Inflammatory macrophage (primary cell): ENCODE data around the gene DARS1.

Experiments used
- DNase-seq, 2 donors: peaks; one replicate each; pipeline ENCODE4 v3.0.0-alpha.2; 2020 to 2022

The DARS1 gene

DNA sequence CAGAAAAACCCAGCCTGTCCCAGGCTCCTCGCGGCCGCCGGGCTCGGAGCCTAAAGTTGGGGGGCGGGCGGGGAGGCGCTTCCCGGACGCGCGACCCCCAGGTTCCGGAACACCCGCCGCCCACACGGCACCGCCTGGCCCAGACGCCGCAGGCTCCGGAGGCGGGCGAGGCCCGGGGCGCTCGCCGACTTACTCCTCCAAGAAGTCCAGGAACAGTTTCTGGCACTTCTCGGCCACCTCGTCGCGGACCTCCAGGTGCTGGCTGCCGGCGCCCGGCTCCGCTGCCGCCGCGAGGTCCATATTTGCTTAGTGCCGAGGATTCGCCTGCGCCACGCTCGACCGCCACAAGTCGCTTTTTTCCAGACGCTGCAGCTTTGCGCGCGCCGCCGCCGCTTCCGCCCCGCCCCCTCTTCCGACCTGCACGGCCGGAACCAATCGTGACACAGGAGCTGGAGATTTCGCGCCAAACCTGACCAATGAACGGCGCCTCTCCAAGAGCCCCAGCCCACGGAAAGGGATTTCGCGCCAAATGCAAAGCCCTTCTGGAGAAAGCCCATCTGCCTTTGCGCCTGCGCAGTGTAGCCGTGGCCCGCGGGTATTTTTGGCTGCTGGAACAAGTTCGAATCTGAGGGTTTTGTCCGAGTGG lies 109.2 kb downstream of the DARS1 start, which contains the start of gene MCM6:
Gene MCM6 (minus strand): TSS at position 378 of the 646 bp plus-strand sequence. CDS start 78 bp downstream, at position 300.
- peak; percentile 99 to 100 for DNase-seq

DNA sequence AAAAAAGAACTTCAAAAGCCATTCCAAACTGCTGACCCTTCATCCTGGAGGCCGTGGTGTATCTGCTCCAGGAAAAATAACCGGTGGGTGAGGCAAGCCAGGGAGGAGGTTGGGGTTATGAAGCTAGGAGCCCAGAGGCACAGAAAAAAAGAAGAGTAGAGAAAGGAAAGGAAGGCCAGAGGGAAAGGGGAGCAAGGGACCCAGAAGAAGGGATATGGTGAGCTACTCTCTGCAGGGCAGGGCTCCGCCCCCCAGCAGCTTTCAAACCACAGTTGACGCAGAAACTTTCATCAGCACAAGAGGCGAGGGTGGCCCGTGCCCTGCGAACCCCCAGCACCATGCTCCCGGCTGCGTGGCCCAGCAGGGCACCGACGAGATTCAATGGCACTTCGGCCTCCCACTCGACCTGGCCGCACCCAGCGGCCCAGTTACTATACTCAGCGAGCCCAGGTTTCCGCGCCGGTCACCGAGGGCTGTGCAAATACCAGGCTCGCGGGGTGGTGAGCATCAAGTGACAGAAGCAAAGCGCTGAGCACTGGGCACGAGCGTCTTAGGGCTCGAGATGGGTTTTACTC lies 109.8 kb downstream of the DARS1 start:
- peak; percentile 44 to 63 for DNase-seq

DNA sequence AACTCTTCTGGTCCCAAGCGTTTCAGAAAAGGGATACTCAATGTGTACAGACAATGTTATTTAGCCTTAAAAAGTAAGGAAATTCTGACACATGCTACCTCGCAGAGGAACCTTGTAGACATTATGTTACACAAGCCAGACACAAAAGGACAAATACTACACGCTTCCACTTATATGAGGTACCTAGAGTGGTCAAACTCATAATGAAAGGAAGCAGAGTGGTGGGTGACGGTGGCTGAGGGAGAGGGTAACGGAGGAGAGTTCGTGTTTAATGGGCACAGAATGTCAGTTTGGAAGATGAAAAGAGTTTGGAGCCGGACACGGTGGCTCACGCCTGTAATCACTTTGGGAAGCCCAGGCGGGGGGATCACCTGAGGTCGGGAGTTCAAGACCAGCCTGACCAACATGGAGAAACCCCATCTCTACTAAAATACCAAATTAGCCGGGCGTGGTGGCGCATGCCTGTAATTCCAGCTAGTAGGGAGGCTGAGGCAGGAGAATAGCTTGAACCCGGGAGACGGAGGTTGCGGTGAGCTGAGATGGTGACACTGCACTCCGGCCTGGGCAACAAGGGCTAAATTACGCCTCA lies 110.6 kb downstream of the DARS1 start:
- no peak for DNase-seq

DNA sequence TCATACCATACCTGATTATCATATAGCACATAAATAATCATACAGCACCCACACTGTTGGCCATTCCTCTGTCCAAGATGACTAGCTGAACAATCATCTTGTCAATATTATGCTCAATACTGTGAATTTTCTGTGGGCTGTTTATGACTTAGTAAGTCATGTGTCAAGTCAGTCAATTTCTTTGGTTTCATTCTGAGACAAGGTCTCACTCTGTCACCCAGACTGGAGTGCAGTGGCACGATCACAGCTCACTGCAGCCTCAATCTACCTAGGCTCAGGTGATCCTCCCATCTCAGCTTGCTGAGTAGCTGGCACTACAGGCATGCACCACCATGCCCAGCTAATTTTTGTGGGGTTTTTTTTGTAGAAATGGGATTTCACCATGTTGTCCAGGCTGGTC lies 114.9 kb downstream of the DARS1 start:
- DNase-seq: no peak

DNA sequence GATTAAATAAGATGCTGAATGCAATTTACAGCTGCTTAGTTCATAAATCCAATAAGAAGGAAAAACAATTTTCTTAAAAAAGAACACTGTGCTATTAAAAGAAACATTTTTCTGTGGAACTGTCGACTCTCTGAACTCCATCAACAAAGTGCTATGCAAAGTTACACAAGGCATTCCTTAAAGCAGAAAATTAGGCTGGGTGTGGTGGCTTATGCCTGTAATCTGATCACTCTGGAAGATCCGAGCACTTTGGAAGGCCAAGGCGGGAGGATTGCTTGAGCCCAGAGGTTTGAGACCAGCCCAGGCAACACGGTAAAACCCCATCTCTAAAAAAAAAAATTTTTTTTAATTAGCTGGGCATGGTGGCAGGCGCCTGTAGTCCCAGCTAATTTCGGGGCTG lies 122.2 kb downstream of the DARS1 start:
- DNase-seq: no peak

DNA sequence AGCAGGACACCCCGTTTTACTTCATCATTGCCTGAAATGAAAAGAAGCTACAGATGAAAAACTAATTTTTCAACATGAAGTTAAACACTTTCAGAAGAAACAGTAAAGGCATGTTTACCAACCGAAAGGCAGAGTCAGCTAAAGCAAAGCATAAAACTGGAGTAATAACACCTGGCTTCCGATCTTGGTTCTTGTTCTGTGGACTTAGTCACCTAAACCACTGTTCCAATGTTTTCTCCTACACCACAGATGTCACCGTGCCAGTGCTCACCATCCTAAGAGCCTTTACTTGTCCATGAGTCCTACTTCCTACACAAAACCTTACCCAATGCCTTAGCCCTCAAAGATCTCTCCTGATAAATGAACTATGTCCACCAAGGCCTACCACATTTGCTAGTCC lies 122.7 kb downstream of the DARS1 start:
- no peak for DNase-seq
